Esophagus muscularis mucosa (tissue), 4 donors: ENCODE data around the gene ARHGAP8. TPM values are rescaled to one million over a fixed set of nuclear protein-coding genes. Genes with fewer than 3 reads are reported as not detected.

ENCODE experiments used
- DNase-seq: peaks from one replicate; pipeline ENCODE4 v3.0.0-alpha.2; 2017; ENCODE audit errors: extremely low spot score
- H3K27ac ChIP-seq, 4 donors: fragments of 200-600 bp; sonication (generic); replicated peaks in 1 of 4; 1 replicate in 3 of 4; 2 replicates in 1 of 4; pipeline ENCODE4 v1.5.1; 2016 to 2019; ENCODE audit warnings: mild to moderate bottlenecking in 1 of 4
- H3K27me3 ChIP-seq, 4 donors: fragments of 200-600 bp; sonication (generic); one replicate each; pipeline versions ENCODE4 v1.5.1 to v1.6.0; 2016 to 2019
- H3K36me3 ChIP-seq, 4 donors: fragments of 200-600 bp; sonication (generic); one replicate each; pipeline ENCODE4 v1.5.1; 2016 to 2019
- H3K4me1 ChIP-seq, 4 donors: fragments of 200-600 bp; sonication (generic); one replicate each; pipeline ENCODE4 v1.5.1; 2016 to 2019
- H3K4me3 ChIP-seq, 4 donors: fragments of 200-600 bp; sonication (generic); 1 replicate in 2 of 4; 2 replicates in 2 of 4; pipeline ENCODE4 v1.5.1; 2016 to 2019; ENCODE audit warnings: mild to moderate bottlenecking in 4 of 4, moderate library complexity in 1 of 4
- H3K9me3 ChIP-seq, 4 donors: fragments of 200-600 bp; sonication (generic); 1 replicate in 3 of 4; 2 replicates in 1 of 4; pipeline ENCODE4 v1.5.1; 2016 to 2019
- EP300 ChIP-seq: sonication (generic); formaldehyde crosslinking; IDR thresholded peaks from one replicate; pipeline ENCODE4 v1.6.1; 2017; ENCODE audit warnings: antibody characterized with exemption
- POLR2A ChIP-seq: fragments of 450-650 bp; IDR thresholded peaks from one replicate; pipeline ENCODE4 v1.6.1; 2017; ENCODE audit warnings: antibody characterized with exemption, moderate library complexity, mild to moderate bottlenecking, low read depth
- POLR2AphosphoS5 ChIP-seq, 2 donors: sonication (generic); formaldehyde crosslinking; IDR thresholded peaks; one replicate each; pipeline ENCODE4 v1.6.1; 2017; ENCODE audit warnings: antibody characterized with exemption in 2 of 2
- WGBS: methylation state at CpG from one replicate; pipeline ENCODE4 v1.1.5; 2018; 5-methylcytosine and 5-hydroxymethylcytosine counted together
- intact Hi-C: fragments of 100-400 bp; cut with DNase I; formaldehyde crosslinking; loops from one replicate; pipeline ENCODE4 v1.15.1; 2023
- total RNA-seq, 4 donors: library from RNA; depleted of rRNA; stranded (reverse); fragments of >200 nt; gene quantifications; one replicate each; pipeline versions ENCODE4 v1.1.0 to v1.2.1, GENCODE V29; 2016
- TF ChIP-seq, protein P1 (sequence below), 3 experiments: fragments of 200-600 bp in 2 of 3; fragments of 450-650 bp in 1 of 3; sonication (generic) in 2 of 3; IDR thresholded peaks; one replicate each; pipeline ENCODE4 v1.5.1; 2017 to 2019; ENCODE audit warnings: antibody characterized with exemption in 3 of 3, mild to moderate bottlenecking in 2 of 3, moderate library complexity in 1 of 3

ARHGAP8 gene
- total RNA-seq, 4 donors from 2014 or later: 0.33 to 0.58 TPM; not detected in 2

DNA sequence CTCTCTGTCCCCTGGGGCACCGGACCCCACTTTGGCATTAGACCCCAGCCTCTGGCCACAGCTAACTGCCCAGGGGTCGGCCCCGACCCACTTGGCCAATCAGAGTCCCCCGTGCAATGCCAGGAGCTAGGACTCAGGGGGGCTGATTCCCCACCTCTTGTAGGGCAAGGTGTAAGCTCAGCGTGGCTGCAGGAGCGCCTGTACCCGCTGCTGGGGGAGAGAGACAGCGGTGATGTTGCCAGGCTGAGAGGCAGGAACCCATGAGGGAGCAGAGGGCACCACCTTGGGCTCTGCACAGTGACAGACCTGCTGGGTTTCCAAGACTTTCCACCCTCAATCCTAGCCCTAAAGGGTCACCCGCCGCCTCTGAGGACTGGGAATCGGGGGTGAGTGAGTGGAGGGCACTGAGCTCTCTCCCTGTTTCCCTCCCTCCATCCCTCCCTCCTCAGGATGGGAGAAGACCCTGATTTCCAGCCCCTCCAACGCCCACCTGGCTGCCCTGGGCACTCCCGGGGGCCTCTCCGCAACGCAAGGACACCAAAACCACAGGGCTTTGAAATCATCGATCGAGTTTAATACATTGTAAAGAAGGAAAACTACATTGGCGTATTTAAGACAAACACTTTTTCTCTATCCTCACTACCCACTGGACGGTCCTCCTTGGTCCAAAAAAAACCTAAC, 128.4 kb downstream of the ARHGAP8 start:
- H3K27ac ChIP-seq: no peak overlapping the region
- H3K4me3 ChIP-seq: no peak overlapping the region
- peaks cover 0 to 11% (median 3%) of the 10 kb centered on the region in 4 donors for H3K36me3 ChIP-seq
- 95% methylated on average over 18 of the region's 19 CpGs for WGBS
- intact Hi-C loops: no loop called here
- peaks cover 0 to 18% (median 11%) of the 10 kb centered on the region in 4 donors for H3K9me3 ChIP-seq
- no peak for DNase-seq
- H3K27me3 ChIP-seq: no peaks in the 10 kb centered on the region
- TF ChIP-seq POLR2A (no peak), POLR2AphosphoS5 (IDR thresholded peaks at IDR 0.05) (no peak), EP300 (no peak)
- TF ChIP-seq, protein P1, sequence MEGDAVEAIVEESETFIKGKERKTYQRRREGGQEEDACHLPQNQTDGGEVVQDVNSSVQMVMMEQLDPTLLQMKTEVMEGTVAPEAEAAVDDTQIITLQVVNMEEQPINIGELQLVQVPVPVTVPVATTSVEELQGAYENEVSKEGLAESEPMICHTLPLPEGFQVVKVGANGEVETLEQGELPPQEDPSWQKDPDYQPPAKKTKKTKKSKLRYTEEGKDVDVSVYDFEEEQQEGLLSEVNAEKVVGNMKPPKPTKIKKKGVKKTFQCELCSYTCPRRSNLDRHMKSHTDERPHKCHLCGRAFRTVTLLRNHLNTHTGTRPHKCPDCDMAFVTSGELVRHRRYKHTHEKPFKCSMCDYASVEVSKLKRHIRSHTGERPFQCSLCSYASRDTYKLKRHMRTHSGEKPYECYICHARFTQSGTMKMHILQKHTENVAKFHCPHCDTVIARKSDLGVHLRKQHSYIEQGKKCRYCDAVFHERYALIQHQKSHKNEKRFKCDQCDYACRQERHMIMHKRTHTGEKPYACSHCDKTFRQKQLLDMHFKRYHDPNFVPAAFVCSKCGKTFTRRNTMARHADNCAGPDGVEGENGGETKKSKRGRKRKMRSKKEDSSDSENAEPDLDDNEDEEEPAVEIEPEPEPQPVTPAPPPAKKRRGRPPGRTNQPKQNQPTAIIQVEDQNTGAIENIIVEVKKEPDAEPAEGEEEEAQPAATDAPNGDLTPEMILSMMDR (IDR thresholded peaks at IDR 0.05): no peak
- no peaks in the 10 kb centered on the region for H3K4me1 ChIP-seq

- Histone ChIP-seq H3K4me3 (no peak overlapping the region), H3K4me1 (no peaks in the 10 kb centered on the region), H3K36me3 (peaks cover 0 to 11% (median 3%) of the 10 kb centered on the region in 4 donors), H3K27ac (no peak overlapping the region), H3K9me3 (peaks cover 0 to 17% (median 10%) of the 10 kb centered on the region in 4 donors), H3K27me3 (no peaks in the 10 kb centered on the region)
- intact Hi-C loops: no loop called here
- TF ChIP-seq POLR2AphosphoS5 (IDR thresholded peaks at IDR 0.05) (no peak), POLR2A (no peak)
- 87% methylated on average over 24 of the region's 24 CpGs for WGBS
- no peak for DNase-seq
These were observed 129.2 kb downstream of the ARHGAP8 start for GRCh38 chr22:44881624-44882023.

- H3K4me3 ChIP-seq: no peak overlapping the region
- no peak overlapping the region for H3K27ac ChIP-seq
- intact Hi-C loops: no loop called here
- H3K4me1 ChIP-seq: no peaks in the 10 kb centered on the region
- H3K27me3 ChIP-seq: no peaks in the 10 kb centered on the region
- WGBS: 86% methylated on average over 23 of the region's 26 CpGs
- H3K9me3 ChIP-seq: peaks cover 0 to 10% (median 4%) of the 10 kb centered on the region in 4 donors
- TF ChIP-seq EP300: no peak
- TF ChIP-seq POLR2A: no peak
- TF ChIP-seq, protein P1 (IDR thresholded peaks at IDR 0.05): no peak
- TF ChIP-seq POLR2AphosphoS5 (IDR thresholded peaks at IDR 0.05): no peak
- no peak for DNase-seq
- H3K36me3 ChIP-seq: peaks cover 0 to 11% (median 3%) of the 10 kb centered on the region in 4 donors
These were observed 130.0 kb downstream of the ARHGAP8 start for GRCh38 chr22:44882226-44882905.

DNA sequence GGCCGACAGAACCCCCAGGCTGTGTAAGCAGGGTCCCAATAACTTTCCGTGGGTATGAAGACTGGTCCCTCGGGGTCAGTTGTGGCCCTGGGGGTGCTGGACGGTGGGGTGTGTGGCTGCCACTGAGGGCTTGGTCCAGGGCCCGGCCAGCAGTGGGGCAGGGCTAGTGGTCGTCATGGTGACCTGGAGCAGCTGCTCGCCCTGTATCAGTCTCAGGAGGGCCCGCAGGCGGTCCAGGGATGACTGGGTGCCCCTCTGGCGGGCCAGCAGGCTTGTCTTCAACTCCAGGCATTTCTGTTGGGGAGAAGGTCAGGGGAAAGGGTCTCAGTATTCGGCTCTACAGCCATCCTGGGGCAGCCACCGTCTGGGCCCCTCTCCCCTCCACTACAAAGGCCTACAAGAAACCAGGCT, 130.6 kb downstream of the ARHGAP8 start:
- no peak for DNase-seq
- Histone ChIP-seq H3K36me3 (peaks cover 0 to 11% (median 3%) of the 10 kb centered on the region in 4 donors), H3K9me3 (peaks cover 0 to 4% (median under 1%) of the 10 kb centered on the region in 4 donors), H3K4me1 (no peaks in the 10 kb centered on the region), H3K27me3 (no peaks in the 10 kb centered on the region), H3K4me3 (no peak overlapping the region), H3K27ac (no peak overlapping the region)
- 86% methylated on average over 5 of the region's 12 CpGs for WGBS
- no peak for TF ChIP-seq EP300
- TF ChIP-seq, protein P1 (IDR thresholded peaks at IDR 0.05): no peak
- no peak for TF ChIP-seq POLR2A
- TF ChIP-seq POLR2AphosphoS5 (IDR thresholded peaks at IDR 0.05): no peak
- intact Hi-C loops: no loop called here

DNA sequence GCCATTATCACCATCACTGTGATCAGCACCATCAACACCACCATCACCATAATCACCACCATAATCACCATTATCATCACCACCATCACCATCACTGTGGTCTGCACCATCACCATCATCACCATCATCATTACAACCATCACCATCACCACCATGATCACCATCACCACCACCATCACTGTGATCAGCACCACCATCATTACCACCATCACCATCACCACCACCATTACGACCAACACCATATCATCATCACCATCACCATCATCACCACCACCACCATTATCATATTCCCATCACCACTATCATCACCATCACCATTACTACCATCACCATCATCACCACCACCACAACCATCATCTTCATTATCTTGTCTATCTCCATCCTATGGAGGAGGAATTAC, 132.2 kb downstream of the ARHGAP8 start:
- Histone ChIP-seq H3K4me1 (no peaks in the 10 kb centered on the region), H3K36me3 (peaks cover 0 to 11% (median 3%) of the 10 kb centered on the region in 4 donors), H3K9me3 (no peaks in the 10 kb centered on the region), H3K27me3 (no peaks in the 10 kb centered on the region), H3K27ac (no peak overlapping the region), H3K4me3 (no peak overlapping the region)
- no peak for DNase-seq
- TF ChIP-seq POLR2A: no peak
- TF ChIP-seq, protein P1 (IDR thresholded peaks at IDR 0.05): no peak
- no peak for TF ChIP-seq POLR2AphosphoS5 (IDR thresholded peaks at IDR 0.05)
- TF ChIP-seq EP300: no peak
- 96% methylated on average over 1 of the region's 1 CpG for WGBS
- intact Hi-C loops: no loop called here
